GM10266 (cell line): ENCODE data around the gene GPR161.

ENCODE experiments used
- DNase-seq: peaks from one replicate; pipeline ENCODE4 v3.0.0; 2012; ENCODE audit errors: extremely low spot score
- CTCF ChIP-seq: IDR thresholded peaks from 2 replicates; pipeline ENCODE4 v1.5.1; 2012; ENCODE audit warnings: mild to moderate bottlenecking, low read depth; ENCODE audit not compliant: control insufficient read depth, insufficient read depth; ENCODE audit errors: missing control alignments

GPR161 gene

DNA sequence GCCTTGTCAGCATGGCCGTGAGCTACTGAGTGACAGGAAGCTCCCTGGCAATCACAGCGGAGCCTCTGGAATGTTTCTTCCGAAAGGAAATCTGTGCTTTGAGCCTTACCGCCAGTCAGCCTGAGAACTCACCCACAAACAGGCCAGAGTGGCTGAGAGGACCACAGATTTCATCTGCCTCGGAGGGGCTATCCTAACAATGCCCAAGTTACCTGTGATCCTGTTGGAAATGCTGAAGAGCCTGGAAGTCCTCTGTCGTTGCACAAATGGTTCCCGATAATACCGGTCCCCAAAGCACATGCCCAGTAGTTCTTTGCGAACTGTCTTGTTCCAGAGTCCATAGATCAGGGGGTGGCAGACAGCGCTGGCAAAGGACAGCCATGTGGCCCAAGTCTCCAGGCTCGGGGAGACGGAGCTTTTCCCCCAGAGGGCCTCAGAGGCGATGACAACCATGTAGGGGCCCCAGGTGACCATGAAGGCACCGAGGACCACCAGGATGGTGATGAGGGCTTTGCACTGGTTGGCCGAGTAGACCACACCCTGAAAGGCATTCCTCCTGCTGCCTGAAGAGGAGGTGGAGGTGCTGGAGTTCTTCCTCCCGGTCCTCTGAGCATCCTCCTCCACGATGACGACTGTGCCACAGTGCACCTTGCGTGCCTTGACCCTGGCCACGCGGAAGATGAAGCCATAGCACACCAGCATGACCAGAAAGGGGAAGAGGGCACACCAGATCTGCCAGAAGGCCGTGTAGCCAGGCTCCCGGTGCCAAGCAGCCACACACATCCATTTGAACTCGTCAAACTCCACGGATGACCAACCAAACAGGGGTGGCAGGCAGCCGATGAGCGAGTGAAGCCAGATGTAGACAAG, 40.2 kb downstream of the GPR161 start:
- no peak for TF ChIP-seq CTCF
- no peak for DNase-seq

DNA sequence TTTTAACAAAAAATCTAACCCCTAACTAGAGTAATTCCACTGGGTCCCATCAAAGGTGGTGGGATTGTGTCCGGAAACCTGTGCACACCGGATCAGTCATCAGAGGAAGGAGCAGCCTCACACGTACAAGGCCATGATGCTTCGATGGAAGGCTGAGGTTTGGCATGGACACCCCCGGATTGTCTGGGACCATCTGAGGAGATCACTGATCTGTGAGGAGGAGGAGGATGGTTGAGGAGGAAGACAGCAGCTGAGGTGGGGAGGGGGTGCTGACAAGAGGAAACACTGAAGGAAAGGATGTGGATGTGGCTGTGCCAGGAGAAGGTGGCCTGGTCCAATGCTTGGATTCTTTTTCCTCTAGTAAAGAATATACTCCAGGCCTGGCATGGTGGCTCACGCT, 41.3 kb downstream of the GPR161 start:
- DNase-seq: no peak
- TF ChIP-seq CTCF: no peak

DNA sequence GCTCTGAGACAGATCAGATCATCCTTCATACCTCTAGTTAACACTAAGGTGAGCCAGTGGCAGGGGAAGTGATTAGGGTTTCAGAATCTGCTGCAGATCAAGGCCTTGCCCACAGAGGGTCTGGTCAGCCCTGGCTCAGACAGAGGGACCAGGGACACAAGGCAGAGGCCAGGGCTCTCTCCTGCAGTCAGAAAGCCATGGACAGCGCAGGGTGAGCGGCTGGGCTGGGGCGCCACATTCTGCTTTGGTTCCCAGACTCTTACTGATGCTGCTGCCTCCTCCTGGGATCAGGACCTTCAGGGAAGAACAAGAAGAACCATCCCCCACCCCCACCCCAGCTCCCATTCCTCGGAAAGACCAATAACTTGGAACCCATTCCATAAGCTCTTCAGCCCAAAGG, 43.1 kb downstream of the GPR161 start:
- TF ChIP-seq CTCF: no peak
- DNase-seq: no peak

DNA sequence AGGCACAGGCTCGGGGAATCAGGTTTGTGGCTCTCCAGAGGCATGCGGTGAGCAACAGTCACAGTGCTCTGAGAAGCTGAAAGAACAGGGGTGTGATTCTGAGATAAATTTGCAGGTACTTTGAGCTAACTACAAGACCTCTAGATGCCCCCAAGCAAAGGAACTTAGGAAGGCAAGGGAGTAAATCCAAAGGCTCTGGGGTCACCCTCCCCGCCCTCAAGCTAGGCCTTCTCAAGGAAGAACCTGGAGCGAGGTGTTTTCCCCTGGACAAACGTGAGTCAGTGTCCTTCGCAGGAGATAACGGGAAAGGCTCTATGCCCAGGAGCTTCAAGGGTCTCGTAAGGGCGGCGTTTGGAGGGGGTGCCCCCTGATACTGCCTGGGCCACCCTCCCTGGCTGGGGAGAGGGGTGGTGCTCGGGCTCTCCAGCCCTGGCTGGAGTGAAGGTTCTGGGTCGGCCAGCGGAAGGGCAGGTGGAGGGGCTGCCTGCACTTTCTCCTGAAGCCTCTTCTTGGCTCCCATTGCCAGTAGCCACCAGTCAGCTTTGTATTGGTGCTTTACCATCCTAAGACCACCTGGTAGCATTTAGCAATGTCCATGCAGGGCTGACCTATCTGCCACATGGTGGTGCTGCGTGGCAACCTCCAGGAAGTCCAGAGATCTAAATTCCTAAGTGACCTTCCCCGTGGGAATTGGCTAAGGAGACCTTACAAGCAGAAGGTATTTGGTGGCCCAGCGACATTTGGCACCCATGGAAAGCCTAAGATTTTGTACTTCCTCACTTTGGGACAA, 44.0 kb downstream of the GPR161 start:
- DNase-seq: no peak
- peak; percentile 41 for TF ChIP-seq CTCF

DNA sequence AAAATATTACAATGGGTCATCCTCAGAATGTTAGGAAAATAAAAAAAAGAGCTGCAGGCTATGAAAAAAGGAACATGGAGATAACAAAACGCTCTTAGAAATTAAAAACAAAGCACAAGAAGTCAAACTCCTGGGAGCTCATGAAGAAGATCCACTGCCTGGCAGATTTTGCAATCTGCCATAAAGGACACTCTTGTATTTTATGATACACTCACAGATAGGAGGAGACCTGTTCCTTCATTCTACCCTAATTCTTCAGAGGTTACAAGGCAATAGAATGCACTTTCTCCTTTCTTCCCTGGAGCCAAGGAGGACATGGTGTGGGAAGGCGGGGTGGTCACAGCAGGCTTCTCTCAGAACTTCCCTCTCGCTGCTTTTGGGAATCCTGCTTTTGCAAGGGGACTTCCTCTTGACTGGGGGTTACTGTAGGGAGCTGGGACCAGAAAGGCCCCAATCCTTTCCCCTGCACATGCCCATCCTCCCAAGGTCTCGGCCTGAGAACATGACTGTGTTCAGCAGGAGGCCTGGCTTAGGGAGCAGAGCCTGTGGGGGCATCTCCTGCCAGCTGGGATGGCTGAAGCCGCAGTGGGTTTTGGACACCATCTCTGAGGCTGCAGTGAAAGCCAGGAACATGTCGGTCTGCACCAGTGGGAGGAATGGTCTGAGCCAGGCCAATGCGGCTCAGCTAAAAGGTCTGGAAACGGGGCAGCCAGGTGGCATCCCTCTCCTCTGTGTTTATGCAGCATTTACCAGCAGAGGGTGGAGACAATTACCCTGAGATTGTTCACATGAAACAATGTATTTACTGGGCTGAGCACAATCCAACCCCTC, 44.8 kb downstream of the GPR161 start:
- no peak for DNase-seq
- no peak for TF ChIP-seq CTCF

DNA sequence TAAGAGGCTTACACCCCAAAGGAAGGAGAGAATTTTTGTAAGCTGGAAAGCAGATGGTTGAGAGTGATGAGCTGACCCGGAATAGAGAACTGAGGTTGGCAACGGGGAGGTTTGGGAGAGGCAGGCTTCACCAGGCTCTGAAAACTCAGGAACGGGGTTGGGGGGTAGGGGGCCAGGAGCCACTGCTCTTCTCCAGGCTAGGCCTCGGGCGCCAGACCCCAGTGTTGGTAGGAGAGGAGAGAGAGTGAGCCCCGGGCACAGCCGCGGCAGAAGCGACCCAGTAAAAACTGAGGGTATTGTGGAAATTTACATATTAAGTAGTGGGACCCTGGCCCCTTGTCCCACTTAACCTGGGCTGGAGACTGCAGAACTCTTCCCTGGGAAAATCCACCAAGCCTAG, 45.7 kb downstream of the GPR161 start:
- no peak for DNase-seq
- no peak for TF ChIP-seq CTCF
